Thoracic aorta (tissue), 2 donors: ENCODE measurements around the gene CEP95. TPM values are rescaled to one million over a fixed set of nuclear protein-coding genes. Genes with fewer than 3 reads are reported as not detected.
"Not testable (repeated sequence)": the region's sequence is repeated elsewhere in the genome, so short reads cannot be mapped to it uniquely, and the experiment has no call there.

Source experiments
- ATAC-seq: fragments of 150-250 bp; one replicate; pipeline ENCODE4 v1.8.0; 2017; ENCODE audit warnings: low read depth; ENCODE audit not compliant: insufficient number of reproducible peaks, low FRiP score
- DNase-seq: peaks from one replicate; pipeline ENCODE4 v3.0.0-alpha.2; 2020; ENCODE audit warnings: low spot score
- H3K27ac ChIP-seq, 2 donors: fragments of 200-600 bp; sonication (generic); 1 replicate in 1 of 2; 2 replicates in 1 of 2; pipeline ENCODE4 v1.5.1; 2016; ENCODE audit warnings: mild to moderate bottlenecking in 2 of 2, moderate library complexity in 2 of 2
- H3K27me3 ChIP-seq: fragments of 200-600 bp; sonication (generic); replicated peaks from 2 replicates; pipeline ENCODE4 v1.6.0; 2016; ENCODE audit warnings: mild to moderate bottlenecking; ENCODE audit not compliant: insufficient read depth
- H3K36me3 ChIP-seq: fragments of 200-600 bp; sonication (generic); one replicate; pipeline ENCODE4 v1.5.1; 2016
- H3K4me1 ChIP-seq, 2 donors: fragments of 200-600 bp; sonication (generic); 1 replicate in 1 of 2; 2 replicates in 1 of 2; pipeline versions ENCODE4 v1.5.1 to v1.6.0; 2016; ENCODE audit warnings: low read depth in 2 of 2, mild to moderate bottlenecking in 1 of 2; ENCODE audit not compliant: control insufficient read depth in 1 of 2
- H3K4me3 ChIP-seq: fragments of 200-600 bp; sonication (generic); 2 replicates; pipeline ENCODE4 v1.5.1; 2016; ENCODE audit warnings: mild to moderate bottlenecking
- H3K9me3 ChIP-seq: fragments of 200-600 bp; sonication (generic); 2 replicates; pipeline ENCODE4 v1.5.1; 2016
- total RNA-seq, 2 donors: library from RNA; depleted of rRNA; stranded (reverse); fragments of >200 nt; gene quantifications; one replicate each; pipeline versions ENCODE4 v1.1.0 to v1.2.3, GENCODE V29; 2016
- TF ChIP-seq, protein P1 (sequence below): fragments of 200-600 bp; sonication (generic); IDR thresholded peaks from one replicate; pipeline ENCODE4 v1.5.1; 2019; ENCODE audit warnings: antibody characterized with exemption

Gene CEP95, protein sequence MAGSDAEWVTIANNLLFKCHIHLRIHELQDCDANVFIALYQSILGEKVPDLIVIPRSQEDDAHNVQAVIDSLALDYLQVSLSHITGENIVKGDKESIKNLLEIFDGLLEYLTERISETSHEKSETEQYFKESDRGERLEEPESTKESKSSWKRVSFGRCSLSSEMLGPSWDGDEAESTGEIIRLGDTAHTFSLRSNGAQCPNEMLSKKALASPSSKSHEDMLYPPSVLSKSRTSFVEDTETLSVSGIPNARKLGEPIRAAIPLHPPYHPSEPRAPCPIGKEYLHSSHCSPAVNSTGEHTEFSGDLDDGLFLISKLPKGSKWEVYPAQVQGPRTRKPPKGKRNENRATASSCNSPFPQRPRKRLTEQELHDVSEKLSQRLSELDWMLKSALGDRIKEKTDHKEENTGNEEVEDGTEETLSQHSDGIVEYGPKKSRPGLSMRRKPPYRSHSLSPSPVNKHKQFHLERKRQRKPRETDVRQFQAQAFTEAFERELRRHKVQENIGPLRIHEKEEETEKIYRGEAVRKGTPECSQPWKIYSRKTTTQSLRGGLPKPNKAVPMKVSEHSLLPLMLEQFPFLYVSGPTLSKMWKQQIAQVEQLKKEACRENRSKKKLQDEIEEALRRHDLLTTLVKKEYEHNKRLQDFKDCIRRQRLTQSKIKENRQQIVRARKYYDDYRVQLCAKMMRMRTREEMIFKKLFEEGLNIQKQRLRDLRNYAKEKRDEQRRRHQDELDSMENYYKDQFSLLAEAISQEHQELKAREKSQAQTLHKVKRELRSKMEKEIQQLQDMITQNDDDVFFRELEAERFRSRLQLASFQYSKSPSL
- 10 to 100 TPM; 39.2 to 65.1 TPM for total RNA-seq

DNA sequence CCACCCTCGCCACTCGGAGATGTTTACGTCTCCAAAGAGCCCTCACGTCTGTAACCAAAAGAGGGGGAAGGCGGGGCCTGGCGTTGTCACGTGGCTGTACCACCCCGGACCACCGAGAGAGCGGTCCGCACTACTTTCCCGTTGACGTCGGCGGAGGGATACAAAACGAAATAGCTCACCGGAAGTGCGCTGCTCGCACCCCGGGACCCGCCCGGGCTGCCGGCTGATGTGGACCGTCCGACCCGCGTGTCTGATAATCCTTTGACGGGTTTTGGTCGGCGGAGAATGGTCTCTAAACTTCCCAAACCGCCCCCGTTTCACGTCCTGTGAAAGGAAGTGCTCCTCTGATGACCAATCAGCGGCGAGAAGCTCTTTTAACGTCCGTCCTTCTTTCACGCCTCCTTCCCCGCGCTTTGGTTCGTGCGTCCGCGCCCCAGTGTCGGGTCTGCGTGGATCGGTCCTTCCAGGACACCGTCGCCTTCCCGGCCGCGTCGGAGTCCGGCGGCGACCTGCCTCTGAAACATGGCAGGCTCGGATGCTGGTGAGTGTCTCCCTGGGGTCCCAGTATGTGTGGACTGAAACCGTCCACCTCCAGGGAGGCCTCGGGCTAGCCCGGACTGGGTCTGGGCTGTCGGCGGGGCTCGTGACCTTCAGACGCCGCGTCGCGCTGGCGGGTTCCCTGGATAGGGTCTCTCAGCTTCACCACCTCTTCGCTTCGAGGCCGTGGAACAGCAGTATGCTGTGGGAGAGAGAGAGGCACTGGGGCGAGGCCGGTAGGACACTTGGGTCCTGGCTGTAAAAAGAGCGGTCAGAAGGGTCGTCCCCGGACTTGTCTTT, at the start of gene CEP95:
Gene CEP95 (plus strand): TSS at position 402 of the 837 bp plus-strand sequence. CDS start 121 bp downstream, at position 523.
- Histone ChIP-seq H3K36me3 (peaks cover 39% of the 10 kb centered on the region), H3K4me3 (peak within 1 kb of the TSS; percentile 91)
- ATAC-seq, result peak; percentile 81

DNA sequence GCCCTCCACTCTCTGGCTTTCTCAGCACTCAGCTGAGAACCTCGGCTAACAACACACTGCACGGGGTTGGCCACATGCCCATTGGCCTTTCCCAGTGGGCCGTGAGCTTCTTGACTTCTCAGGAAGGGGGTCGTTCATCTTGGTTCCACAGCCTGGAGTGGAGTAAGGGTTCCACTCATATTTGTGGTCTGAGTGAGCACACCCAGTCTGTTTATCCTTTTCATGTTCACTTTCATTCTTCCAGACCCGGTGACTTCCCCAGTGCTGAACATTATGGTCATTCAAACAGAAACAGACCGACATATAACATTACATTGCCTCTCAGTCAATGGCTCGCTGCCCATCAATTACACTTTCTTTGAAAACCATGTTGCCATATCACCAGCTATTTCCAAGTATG, 49.6 kb upstream of the CEP95 start:
- Histone ChIP-seq H3K27me3 (no peaks in the 10 kb centered on the region), H3K4me1 (peaks cover 0 to 4% of the 10 kb centered on the region in 2 donors), H3K9me3 (no peaks in the 10 kb centered on the region), H3K36me3 (no peaks in the 10 kb centered on the region), H3K27ac (no peak overlapping the region), H3K4me3 (no peak overlapping the region)
- DNase-seq (no peak), ATAC-seq (no peak)
- TF ChIP-seq, protein P1, sequence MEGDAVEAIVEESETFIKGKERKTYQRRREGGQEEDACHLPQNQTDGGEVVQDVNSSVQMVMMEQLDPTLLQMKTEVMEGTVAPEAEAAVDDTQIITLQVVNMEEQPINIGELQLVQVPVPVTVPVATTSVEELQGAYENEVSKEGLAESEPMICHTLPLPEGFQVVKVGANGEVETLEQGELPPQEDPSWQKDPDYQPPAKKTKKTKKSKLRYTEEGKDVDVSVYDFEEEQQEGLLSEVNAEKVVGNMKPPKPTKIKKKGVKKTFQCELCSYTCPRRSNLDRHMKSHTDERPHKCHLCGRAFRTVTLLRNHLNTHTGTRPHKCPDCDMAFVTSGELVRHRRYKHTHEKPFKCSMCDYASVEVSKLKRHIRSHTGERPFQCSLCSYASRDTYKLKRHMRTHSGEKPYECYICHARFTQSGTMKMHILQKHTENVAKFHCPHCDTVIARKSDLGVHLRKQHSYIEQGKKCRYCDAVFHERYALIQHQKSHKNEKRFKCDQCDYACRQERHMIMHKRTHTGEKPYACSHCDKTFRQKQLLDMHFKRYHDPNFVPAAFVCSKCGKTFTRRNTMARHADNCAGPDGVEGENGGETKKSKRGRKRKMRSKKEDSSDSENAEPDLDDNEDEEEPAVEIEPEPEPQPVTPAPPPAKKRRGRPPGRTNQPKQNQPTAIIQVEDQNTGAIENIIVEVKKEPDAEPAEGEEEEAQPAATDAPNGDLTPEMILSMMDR, result no peak

More for the DNA sequence above, at the start of gene CEP95:
- peak; percentile 89 for DNase-seq
- no peaks in the 10 kb centered on the region for H3K27me3 ChIP-seq
- H3K9me3 ChIP-seq, result no peaks in the 10 kb centered on the region
- peak within 1 kb of the TSS; percentile 100 for H3K27ac ChIP-seq
- TF ChIP-seq, protein P1, result no peak
- peaks cover 39 to 47% of the 10 kb centered on the region in 2 donors for H3K4me1 ChIP-seq

DNA sequence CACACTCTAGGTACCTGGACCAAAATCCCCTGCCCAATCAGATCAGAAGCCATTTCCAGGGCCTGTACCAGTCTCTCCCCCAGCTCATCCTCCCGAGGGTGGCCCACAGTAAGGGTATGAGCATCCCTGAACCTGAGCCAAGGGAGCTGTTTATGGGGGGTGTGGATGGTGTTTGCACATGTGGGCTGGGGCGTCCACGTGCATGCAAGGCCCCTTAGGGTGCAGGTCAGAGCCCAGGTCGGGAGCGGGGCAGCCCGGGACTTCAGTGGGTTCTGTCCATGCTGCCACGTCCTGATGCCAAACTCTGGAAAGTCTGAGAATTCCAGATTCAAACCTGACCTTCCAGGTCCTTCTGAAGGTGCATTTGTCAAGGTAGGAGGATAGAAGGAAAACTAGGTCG, 48.0 kb upstream of the CEP95 start:
- H3K27ac ChIP-seq, result no peak overlapping the region
- no peak for DNase-seq
- no peak overlapping the region for H3K4me3 ChIP-seq
- no peak for ATAC-seq
- TF ChIP-seq, protein P1, result no peak
- no peaks in the 10 kb centered on the region for H3K9me3 ChIP-seq
- H3K4me1 ChIP-seq, result peaks cover 0 to 4% of the 10 kb centered on the region in 2 donors
- no peaks in the 10 kb centered on the region for H3K27me3 ChIP-seq
- H3K36me3 ChIP-seq, result no peaks in the 10 kb centered on the region

DNA sequence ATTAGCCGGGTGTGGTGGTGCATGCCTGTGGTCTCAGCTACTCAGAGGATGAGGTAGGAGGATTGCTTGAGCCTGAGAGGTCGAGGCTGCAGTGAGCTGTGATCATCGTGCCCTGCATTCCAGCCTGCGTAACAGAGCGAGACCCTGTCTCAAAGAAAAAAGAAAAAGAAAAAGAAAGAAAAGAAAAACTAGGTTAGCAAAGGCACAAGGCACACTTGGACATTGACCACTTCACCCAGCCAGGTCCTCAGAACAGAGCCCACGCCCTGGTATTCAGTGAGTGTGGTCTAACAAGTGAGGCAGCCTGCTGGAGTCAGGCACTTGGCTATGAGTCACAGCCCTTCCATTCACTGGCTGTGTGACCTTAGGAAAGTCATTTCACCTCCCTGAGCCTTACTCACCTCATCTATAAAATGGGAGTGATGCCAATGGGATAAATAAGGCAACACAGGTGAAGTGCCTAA, 47.5 kb upstream of the CEP95 start:
- Histone ChIP-seq H3K27me3 (no peaks in the 10 kb centered on the region), H3K4me3 (no peak overlapping the region), H3K9me3 (no peaks in the 10 kb centered on the region), H3K36me3 (no peaks in the 10 kb centered on the region), H3K4me1 (peaks cover 0 to 4% of the 10 kb centered on the region in 2 donors), H3K27ac (no peak overlapping the region)
- ATAC-seq (no peak), DNase-seq (no peak)
- TF ChIP-seq, protein P1, result no peak

DNA sequence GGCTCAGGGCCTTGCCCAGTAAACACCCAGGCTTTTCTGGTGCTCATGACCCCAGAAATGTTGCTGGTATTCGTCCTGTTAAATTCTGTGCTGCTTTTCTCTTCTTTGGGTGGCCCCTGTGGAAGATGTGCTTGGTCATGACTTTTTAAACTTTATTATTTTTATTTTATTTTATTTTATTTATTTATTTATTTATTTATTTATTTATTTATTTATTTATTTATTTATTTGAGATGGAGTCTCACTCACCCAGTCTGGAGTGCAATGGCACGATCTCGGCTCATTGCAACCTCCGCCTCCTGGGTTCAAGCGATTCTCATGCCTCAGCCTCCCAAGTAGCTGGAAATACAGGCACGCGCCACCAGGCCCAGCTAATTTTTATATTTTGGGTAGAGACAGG, 47.0 kb upstream of the CEP95 start:
- not testable (repeated sequence) for H3K36me3 ChIP-seq, H3K4me3 ChIP-seq, H3K27ac ChIP-seq, ATAC-seq, H3K27me3 ChIP-seq, H3K4me1 ChIP-seq, DNase-seq, H3K9me3 ChIP-seq
